Measurements from ENCODE around the gene COL5A3. TPM values are rescaled to one million over a fixed set of nuclear protein-coding genes. Genes with fewer than 3 reads are reported as not detected.

Gene COL5A3
- total and polyA plus RNA-seq, 2 of the 13 experiments (the other 11 are each of a cell fraction or from before 2014, with no cell fraction given) = 0.02 TPM; not detected in 1

DNA sequence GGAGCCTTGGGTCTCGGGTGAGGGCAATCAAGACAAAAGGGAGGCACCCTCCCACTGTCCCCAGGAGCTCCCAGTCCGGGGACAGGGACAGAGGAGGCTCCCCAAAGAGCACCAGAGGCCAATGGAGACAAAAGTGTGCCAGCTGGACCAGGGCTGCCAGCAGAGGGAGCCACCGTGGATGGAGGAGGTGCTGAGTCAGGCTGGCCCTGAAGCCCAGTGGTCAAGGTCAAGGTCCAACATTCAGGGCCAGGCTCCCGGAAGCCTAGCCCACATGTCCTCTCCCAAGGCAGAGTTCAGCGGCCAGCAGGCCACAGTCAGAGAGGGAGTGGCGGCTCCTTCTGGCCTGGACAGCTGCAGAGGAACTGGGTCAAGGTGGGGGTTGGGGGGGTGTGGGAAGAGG lies 8.4 kb downstream of the COL5A3 start (continued):
- TF ChIP-seq MTA1 (CRISPR knock-in tag; IDR thresholded peaks at IDR 0.05; ENCODE audit: borderline replicate concordance) = peak; percentile 77; the same call in 1 of the 2 replicates
- TF ChIP-seq, protein P1, sequence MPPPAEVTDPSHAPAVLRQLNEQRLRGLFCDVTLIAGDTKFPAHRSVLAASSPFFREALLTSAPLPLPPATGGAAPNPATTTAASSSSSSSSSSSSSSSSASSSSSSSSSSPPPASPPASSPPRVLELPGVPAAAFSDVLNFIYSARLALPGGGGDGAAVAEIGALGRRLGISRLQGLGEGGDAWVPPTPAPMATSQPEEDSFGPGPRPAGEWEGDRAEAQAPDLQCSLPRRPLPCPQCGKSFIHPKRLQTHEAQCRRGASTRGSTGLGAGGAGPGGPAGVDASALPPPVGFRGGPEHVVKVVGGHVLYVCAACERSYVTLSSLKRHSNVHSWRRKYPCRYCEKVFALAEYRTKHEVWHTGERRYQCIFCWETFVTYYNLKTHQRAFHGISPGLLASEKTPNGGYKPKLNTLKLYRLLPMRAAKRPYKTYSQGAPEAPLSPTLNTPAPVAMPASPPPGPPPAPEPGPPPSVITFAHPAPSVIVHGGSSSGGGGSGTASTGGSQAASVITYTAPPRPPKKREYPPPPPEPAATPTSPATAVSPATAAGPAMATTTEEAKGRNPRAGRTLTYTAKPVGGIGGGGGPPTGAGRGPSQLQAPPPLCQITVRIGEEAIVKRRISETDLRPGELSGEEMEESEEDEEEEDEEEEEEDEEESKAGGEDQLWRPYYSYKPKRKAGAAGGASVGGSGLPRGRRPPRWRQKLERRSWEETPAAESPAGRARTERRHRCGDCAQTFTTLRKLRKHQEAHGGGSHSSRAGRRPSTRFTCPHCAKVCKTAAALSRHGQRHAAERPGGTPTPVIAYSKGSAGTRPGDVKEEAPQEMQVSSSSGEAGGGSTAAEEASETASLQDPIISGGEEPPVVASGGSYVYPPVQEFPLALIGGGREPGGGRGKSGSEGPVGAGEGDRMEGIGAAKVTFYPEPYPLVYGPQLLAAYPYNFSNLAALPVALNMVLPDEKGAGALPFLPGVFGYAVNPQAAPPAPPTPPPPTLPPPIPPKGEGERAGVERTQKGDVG (CRISPR knock-in tag; IDR thresholded peaks at IDR 0.05; ENCODE audit: borderline replicate concordance) = no peak
- 0 out of 2 replicates have a peak, but pooled peaks have one; percentile 37 for TF ChIP-seq AHR (CRISPR knock-in tag; IDR thresholded peaks at IDR 0.05)
- peak; percentile 66; the same call in 1 of the 2 replicates for TF ChIP-seq MEF2D (CRISPR knock-in tag; IDR thresholded peaks at IDR 0.05)
- no peak for TF ChIP-seq ZBTB8A (CRISPR knock-in tag; IDR thresholded peaks at IDR 0.05; ENCODE audit: borderline replicate concordance, low read depth)
- TF ChIP-seq, protein P2, sequence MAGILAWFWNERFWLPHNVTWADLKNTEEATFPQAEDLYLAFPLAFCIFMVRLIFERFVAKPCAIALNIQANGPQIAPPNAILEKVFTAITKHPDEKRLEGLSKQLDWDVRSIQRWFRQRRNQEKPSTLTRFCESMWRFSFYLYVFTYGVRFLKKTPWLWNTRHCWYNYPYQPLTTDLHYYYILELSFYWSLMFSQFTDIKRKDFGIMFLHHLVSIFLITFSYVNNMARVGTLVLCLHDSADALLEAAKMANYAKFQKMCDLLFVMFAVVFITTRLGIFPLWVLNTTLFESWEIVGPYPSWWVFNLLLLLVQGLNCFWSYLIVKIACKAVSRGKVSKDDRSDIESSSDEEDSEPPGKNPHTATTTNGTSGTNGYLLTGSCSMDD (CRISPR knock-in tag; IDR thresholded peaks at IDR 0.05) = no peak
- TF ChIP-seq CBX5 (CRISPR knock-in tag; IDR thresholded peaks at IDR 0.05; ENCODE audit: borderline replicate concordance) = peak; percentile 60; the same call in 1 of the 2 replicates
- 0 out of 2 replicates have a peak, but pooled peaks have one; percentile 11 for TF ChIP-seq BHLHE40 (IDR thresholded peaks at IDR 0.05; ENCODE audit: low read length)
- TF ChIP-seq ZBTB44 (CRISPR knock-in tag; IDR thresholded peaks at IDR 0.05) = no peak
- TF ChIP-seq MAFG (CRISPR knock-in tag; IDR thresholded peaks at IDR 0.05) = peak; percentile 99
- TF ChIP-seq, protein P3, sequence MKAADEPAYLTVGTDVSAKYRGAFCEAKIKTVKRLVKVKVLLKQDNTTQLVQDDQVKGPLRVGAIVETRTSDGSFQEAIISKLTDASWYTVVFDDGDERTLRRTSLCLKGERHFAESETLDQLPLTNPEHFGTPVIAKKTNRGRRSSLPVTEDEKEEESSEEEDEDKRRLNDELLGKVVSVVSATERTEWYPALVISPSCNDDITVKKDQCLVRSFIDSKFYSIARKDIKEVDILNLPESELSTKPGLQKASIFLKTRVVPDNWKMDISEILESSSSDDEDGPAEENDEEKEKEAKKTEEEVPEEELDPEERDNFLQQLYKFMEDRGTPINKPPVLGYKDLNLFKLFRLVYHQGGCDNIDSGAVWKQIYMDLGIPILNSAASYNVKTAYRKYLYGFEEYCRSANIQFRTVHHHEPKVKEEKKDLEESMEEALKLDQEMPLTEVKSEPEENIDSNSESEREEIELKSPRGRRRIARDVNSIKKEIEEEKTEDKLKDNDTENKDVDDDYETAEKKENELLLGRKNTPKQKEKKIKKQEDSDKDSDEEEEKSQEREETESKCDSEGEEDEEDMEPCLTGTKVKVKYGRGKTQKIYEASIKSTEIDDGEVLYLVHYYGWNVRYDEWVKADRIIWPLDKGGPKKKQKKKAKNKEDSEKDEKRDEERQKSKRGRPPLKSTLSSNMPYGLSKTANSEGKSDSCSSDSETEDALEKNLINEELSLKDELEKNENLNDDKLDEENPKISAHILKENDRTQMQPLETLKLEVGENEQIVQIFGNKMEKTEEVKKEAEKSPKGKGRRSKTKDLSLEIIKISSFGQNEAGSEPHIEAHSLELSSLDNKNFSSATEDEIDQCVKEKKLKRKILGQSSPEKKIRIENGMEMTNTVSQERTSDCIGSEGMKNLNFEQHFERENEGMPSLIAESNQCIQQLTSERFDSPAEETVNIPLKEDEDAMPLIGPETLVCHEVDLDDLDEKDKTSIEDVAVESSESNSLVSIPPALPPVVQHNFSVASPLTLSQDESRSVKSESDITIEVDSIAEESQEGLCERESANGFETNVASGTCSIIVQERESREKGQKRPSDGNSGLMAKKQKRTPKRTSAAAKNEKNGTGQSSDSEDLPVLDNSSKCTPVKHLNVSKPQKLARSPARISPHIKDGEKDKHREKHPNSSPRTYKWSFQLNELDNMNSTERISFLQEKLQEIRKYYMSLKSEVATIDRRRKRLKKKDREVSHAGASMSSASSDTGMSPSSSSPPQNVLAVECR (CRISPR knock-in tag; IDR thresholded peaks at IDR 0.05; ENCODE audit: borderline replicate concordance) = peak; percentile 52; the same call in 1 of the 2 replicates
- no peak for TF ChIP-seq SIX1 (CRISPR knock-in tag; IDR thresholded peaks at IDR 0.05; ENCODE audit: borderline replicate concordance)
- TF ChIP-seq ZNF879 (CRISPR knock-in tag; IDR thresholded peaks at IDR 0.05) = no peak
- no peak for TF ChIP-seq ZSCAN31 (CRISPR knock-in tag; IDR thresholded peaks at IDR 0.05; ENCODE audit: low read depth)
- no peak for TF ChIP-seq KMT2A (CRISPR knock-in tag; IDR thresholded peaks at IDR 0.05)
